Caco-2 (cell line): ENCODE results near the gene NDUFS3. TPM values are rescaled to one million over a fixed set of nuclear protein-coding genes. Genes with fewer than 3 reads are reported as not detected.

Experiments
- BruUV-seq: library from RNA; stranded (reverse); fragments of 400-500 nt; replicated peaks from 2 replicates; lab custom pipeline; 2021; lab: Mats Ljungman, UMichigan
- CTCF ChIA-PET: fragments of 300-600 bp; sonication (Branson Sonifier 250); formaldehyde crosslinking; loops from one replicate; lab custom pipeline; 2022; ENCODE audit warnings: antibody characterized with exemption; lab: Charles Lee
- POLR2A ChIA-PET: fragments of 300-600 bp; sonication (Branson Sonifier 250); formaldehyde crosslinking; loops from one replicate; lab custom pipeline; 2022; ENCODE audit warnings: antibody characterized with exemption; lab: Charles Lee
- DNase-seq, 2 experiments: peaks; one replicate each; pipeline versions ENCODE4 v3.0.0 to v3.0.0-alpha.2; 2020 to 2022
- H3K27me3 ChIP-seq: replicated peaks from 2 replicates; pipeline ENCODE4 v1.6.0; 2011; ENCODE audit warnings: low read length; ENCODE audit not compliant: control insufficient read depth, insufficient read depth
- H3K36me3 ChIP-seq: 2 replicates; pipeline ENCODE4 v1.5.1; 2011; ENCODE audit warnings: low read length; ENCODE audit not compliant: control insufficient read depth, insufficient read depth
- H3K4me1 ChIP-seq: fragments of 250-450 bp; sonication (Bioruptor Pico); 2 replicates; pipeline ENCODE4 v1.5.1; 2020; ENCODE audit warnings: mild to moderate bottlenecking
- H3K4me3 ChIP-seq: 2 replicates; pipeline ENCODE4 v1.5.1; 2011; ENCODE audit warnings: low read depth, mild to moderate bottlenecking, control low read depth, low read length
- H3K9me3 ChIP-seq: fragments of 250-450 bp; sonication (Bioruptor Pico); 2 replicates; pipeline ENCODE4 v1.5.1; 2020; ENCODE audit warnings: mild to moderate bottlenecking, moderate library complexity
- H3K27ac Mint-ChIP-seq: one replicate; pipeline ENCODE4 v1.8.0; 2022; ENCODE audit warnings: mixed read lengths; ENCODE audit not compliant: unreplicated experiment
- H3K27me3 Mint-ChIP-seq: one replicate; pipeline ENCODE4 v1.8.0; 2022; ENCODE audit warnings: mixed read lengths; ENCODE audit not compliant: insufficient read depth, unreplicated experiment
- H3K36me3 Mint-ChIP-seq: one replicate; pipeline ENCODE4 v1.8.0; 2022; ENCODE audit warnings: mild to moderate bottlenecking, mixed read lengths; ENCODE audit not compliant: insufficient read depth, unreplicated experiment
- H3K4me1 Mint-ChIP-seq: one replicate; pipeline ENCODE4 v1.8.0; 2022; ENCODE audit warnings: low read depth, mixed read lengths; ENCODE audit not compliant: unreplicated experiment
- H3K4me3 Mint-ChIP-seq: one replicate; pipeline ENCODE4 v1.8.0; 2022; ENCODE audit warnings: mild to moderate bottlenecking, moderate library complexity, mixed read lengths; ENCODE audit not compliant: unreplicated experiment
- H3K9me3 Mint-ChIP-seq: one replicate; pipeline ENCODE4 v1.8.0; 2022; ENCODE audit warnings: mixed read lengths; ENCODE audit not compliant: unreplicated experiment
- intact Hi-C: fragments of 100-400 bp; cut with micrococcal nuclease; formaldehyde crosslinking; loops from one replicate; pipeline ENCODE4 v1.10.0; 2022; ENCODE audit not compliant: unreplicated experiment
- total RNA-seq: library from RNA; stranded (reverse); gene quantifications from 2 replicates; pipeline ENCODE4 v1.2.3, GENCODE V29; 2022
- TF ChIP-seq, protein P1 (sequence below), 2 experiments: fragments of 200-600 bp in 1 of 2; IDR thresholded peaks; 1 replicate in 1 of 2; 2 replicates in 1 of 2; pipeline versions ENCODE4 v1.5.1 to v1.8.0; 2011 to 2022; ENCODE audit warnings: antibody characterized with exemption in 1 of 2, control low read depth in 1 of 2, inconsistent platforms in 1 of 2, low read depth in 1 of 2, low read length in 1 of 2, mild to moderate bottlenecking in 1 of 2, moderate library complexity in 1 of 2; ENCODE audit not compliant: insufficient read depth in 1 of 2, severe bottlenecking in 1 of 2, unreplicated experiment in 1 of 2

NDUFS3 gene
- total RNA-seq, 1 experiment from 2014 or later: 185 TPM

- Histone ChIP-seq H3K4me1 (0 out of 2 replicates have a peak, but pooled peaks cover 5% of the 10 kb centered on the region), H3K27me3 (peaks cover 4% of the 10 kb centered on the region), H3K9me3 (no peaks in the 10 kb centered on the region), H3K36me3 (no peaks in the 10 kb centered on the region), H3K4me3 (peak within 1 kb of the TSS; percentile 50)
- peak in 1 of 2 experiments; percentile 40 for DNase-seq
- TF ChIP-seq, protein P1, sequence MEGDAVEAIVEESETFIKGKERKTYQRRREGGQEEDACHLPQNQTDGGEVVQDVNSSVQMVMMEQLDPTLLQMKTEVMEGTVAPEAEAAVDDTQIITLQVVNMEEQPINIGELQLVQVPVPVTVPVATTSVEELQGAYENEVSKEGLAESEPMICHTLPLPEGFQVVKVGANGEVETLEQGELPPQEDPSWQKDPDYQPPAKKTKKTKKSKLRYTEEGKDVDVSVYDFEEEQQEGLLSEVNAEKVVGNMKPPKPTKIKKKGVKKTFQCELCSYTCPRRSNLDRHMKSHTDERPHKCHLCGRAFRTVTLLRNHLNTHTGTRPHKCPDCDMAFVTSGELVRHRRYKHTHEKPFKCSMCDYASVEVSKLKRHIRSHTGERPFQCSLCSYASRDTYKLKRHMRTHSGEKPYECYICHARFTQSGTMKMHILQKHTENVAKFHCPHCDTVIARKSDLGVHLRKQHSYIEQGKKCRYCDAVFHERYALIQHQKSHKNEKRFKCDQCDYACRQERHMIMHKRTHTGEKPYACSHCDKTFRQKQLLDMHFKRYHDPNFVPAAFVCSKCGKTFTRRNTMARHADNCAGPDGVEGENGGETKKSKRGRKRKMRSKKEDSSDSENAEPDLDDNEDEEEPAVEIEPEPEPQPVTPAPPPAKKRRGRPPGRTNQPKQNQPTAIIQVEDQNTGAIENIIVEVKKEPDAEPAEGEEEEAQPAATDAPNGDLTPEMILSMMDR (IDR thresholded peaks at IDR 0.05; ENCODE audit: insufficient read depth in 1 of 2, low read depth in 1 of 2, low read length in 1 of 2, severe bottlenecking in 1 of 2, unreplicated experiment in 1 of 2): no peak
- ChIA-PET POLR2A (no interaction called here), CTCF (no interaction called here)
- no peaks in the 10 kb centered on the region for H3K36me3 Mint-ChIP-seq
- intact Hi-C loops: no loop called here
- no peaks in the 10 kb centered on the region for H3K4me1 Mint-ChIP-seq
- peaks cover 12% of the 10 kb centered on the region for H3K27me3 Mint-ChIP-seq
- H3K9me3 Mint-ChIP-seq: no peaks in the 10 kb centered on the region
- BruUV-seq: no TSS peak
- H3K27ac Mint-ChIP-seq: no peak within 1 kb of the TSS
- peak within 1 kb of the TSS; percentile 64 for H3K4me3 Mint-ChIP-seq
Measured at GRCh38 chr11:47593934-47594855, 15.3 kb downstream of the NDUFS3 start, which contains the start of gene C1QTNF4. TSS of gene C1QTNF4 (minus strand) at chr11:47594411. CDS start at chr11:47590810, 3,601 bp downstream.

GRCh38 chr11:47595029-47595428, 16.2 kb downstream of the NDUFS3 start:
- TF ChIP-seq, protein P1 (IDR thresholded peaks at IDR 0.05; ENCODE audit: insufficient read depth in 1 of 2, low read depth in 1 of 2, low read length in 1 of 2, severe bottlenecking in 1 of 2, unreplicated experiment in 1 of 2): no peak
- peaks cover 12% of the 10 kb centered on the region for H3K27me3 Mint-ChIP-seq
- BruUV-seq: no TSS peak
- no peak overlapping the region for H3K4me3 Mint-ChIP-seq
- H3K27me3 ChIP-seq: peaks cover 4% of the 10 kb centered on the region
- no peak overlapping the region for H3K4me3 ChIP-seq
- intact Hi-C loops: no loop called here
- H3K4me1 ChIP-seq: 0 out of 2 replicates have a peak, but pooled peaks cover 5% of the 10 kb centered on the region
- ChIA-PET CTCF (no interaction called here), POLR2A (no interaction called here)
- no peaks in the 10 kb centered on the region for H3K9me3 ChIP-seq
- DNase-seq: no peak
- H3K36me3 Mint-ChIP-seq: no peaks in the 10 kb centered on the region
- H3K27ac Mint-ChIP-seq: no peak overlapping the region
- no peaks in the 10 kb centered on the region for H3K9me3 Mint-ChIP-seq
- H3K36me3 ChIP-seq: no peaks in the 10 kb centered on the region
- no peaks in the 10 kb centered on the region for H3K4me1 Mint-ChIP-seq

DNA sequence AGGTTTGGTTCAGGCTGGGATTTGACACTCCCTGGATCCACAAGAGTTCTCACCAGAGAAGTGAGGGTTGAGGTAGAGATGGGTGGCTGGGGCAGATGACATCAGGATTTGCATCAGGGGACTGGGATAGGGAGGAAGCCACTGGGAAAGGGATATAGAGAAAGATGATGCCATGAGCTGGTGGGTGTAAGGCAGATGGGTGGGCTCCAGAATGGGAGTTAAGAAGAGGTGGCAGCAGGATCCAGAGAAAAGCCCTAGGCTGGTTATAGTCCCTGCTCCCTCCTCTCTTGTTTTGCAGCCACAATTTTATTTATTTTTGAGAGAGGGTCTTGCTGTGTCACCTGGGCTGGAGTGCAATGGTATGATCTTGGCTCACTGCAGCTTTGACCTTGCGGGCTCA, 17.1 kb downstream of the NDUFS3 start:
- Mint-ChIP-seq H3K9me3 (no peaks in the 10 kb centered on the region), H3K4me3 (no peak overlapping the region), H3K27me3 (peaks cover 12% of the 10 kb centered on the region), H3K36me3 (no peaks in the 10 kb centered on the region), H3K27ac (no peak overlapping the region), H3K4me1 (no peaks in the 10 kb centered on the region)
- POLR2A ChIA-PET: no interaction called here
- no peak for DNase-seq
- H3K9me3 ChIP-seq: no peaks in the 10 kb centered on the region
- TF ChIP-seq, protein P1 (IDR thresholded peaks at IDR 0.05; ENCODE audit: insufficient read depth in 1 of 2, low read depth in 1 of 2, low read length in 1 of 2, severe bottlenecking in 1 of 2, unreplicated experiment in 1 of 2): no peak
- CTCF ChIA-PET: no interaction called here
- BruUV-seq: no TSS peak
- intact Hi-C loops: no loop called here
- no peaks in the 10 kb centered on the region for H3K36me3 ChIP-seq
- H3K4me3 ChIP-seq: no peak overlapping the region
- peaks cover 4% of the 10 kb centered on the region for H3K27me3 ChIP-seq
- 0 out of 2 replicates have a peak, but pooled peaks cover 5% of the 10 kb centered on the region for H3K4me1 ChIP-seq
